CD4-positive, alpha-beta T cell treated with Interleukin-15 for 1 hour (primary cell): ENCODE data around the gene IHH.
A peak's percentile ranks its signal among the peaks of the same experiment; 100 is the strongest.

ENCODE experiments used
- DNase-seq: peaks from one replicate; pipeline ENCODE4 v3.0.0-alpha.2; 2020

Gene IHH

DNA sequence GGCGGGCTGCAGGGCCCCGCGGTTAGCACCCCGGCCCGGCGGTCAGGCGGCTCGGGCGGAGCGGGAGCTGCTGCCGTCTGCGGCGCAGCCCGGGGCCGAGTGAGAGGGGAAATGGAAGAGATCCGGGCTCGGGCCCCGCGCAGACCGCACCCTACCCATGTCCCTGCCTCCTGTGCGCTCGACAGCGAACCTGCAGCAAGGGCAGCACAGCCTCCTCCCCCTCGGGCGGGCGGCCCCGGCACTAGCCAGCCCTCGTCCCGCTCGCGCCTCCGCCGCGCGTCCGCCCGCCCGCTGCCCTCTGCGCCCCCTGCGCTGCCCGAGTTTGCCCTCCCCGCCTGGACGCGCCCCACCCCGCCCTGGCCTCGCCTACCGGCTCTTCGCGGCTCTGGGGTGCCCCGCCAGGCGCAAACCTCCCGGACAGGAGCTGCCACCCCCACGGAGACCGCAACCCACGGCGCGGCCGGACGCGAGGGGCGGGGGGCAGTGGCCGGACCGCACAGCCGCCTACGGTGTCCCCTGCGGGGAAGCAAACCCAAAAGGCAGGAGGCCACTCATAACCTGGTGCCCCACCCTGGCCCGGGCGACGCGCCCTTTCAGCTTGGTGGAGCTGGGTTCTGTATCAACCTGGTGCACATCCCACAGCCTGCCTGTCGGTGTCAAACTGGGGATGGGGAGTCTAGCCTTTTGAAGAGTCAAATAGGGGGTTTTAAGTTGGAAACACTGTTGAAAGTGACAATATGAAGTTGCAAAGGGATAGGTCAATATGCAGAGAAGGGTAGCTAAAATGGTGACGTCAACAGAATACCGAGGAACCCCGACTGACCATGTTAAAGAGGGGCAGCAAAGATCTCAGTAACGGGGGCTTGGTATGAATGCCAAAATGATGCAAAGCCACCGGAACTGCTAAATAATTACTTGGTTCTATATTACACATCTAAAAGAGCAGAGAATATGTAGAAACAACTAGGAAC lies at the start of gene IHH:
Gene IHH, minus strand, starts transcription at position 101 of the 971 bp plus-strand sequence. CDS start 454 bp downstream, outside the sequence.
- DNase-seq: no peak

DNA sequence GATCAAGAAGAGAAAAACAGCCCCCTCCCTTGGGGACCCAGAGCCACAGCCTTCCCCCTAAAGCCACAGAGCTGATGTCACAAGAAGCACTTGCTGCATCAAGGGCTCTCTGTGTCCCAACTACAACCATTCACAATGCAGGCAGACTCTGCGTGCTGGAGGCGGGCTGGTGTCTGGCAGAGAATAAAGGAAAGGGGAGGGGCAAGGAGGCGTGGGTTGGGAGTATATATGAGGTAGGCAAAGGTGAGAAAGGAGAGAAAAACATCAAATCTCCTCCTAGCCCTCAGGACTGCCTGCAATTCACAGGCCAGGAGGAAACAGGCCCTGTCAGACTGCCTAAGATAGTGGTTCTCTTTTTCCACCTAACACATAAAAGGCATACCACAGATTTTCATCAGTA lies 48.8 kb upstream of the IHH start:
- peak; percentile 49 for DNase-seq

DNA sequence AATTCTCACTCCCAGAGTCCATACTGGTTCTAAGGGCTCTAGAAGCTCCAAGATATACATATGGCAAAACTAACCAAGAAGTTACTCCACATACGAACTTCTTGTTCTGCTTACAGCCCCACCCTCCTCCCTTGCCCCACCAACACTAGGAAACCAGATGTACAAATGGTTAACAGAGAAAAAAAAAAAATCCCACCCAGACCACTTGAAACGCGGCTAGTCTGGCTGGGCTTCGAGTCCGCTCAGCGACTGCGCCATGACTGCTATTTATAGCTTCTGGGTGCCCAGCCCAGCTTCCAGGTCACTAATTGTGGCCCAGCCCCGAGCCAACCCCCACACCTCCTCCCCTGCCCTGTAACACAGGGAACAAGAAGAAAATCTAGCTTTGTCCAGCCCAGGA lies 47.0 kb upstream of the IHH start:
- DNase-seq: no peak

DNA sequence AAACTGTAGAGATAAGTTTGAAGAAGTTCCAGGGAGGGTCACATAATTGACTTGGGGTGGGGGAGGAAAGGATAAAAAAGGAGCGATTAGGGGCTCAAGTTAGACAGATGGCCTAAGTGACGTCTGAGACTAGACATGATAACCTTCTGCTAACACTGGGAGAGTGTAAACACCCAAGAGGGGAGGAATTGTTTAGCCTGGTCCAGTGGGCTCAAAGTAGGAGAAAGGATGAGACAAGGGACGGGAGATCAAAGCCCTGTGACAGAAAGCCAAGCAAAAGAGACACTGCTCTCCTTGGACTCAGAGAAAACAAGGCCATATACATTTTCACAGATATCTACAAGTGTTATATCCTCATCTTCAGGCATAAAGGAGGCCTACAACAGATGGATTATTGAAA lies 45.5 kb upstream of the IHH start:
- no peak for DNase-seq

DNA sequence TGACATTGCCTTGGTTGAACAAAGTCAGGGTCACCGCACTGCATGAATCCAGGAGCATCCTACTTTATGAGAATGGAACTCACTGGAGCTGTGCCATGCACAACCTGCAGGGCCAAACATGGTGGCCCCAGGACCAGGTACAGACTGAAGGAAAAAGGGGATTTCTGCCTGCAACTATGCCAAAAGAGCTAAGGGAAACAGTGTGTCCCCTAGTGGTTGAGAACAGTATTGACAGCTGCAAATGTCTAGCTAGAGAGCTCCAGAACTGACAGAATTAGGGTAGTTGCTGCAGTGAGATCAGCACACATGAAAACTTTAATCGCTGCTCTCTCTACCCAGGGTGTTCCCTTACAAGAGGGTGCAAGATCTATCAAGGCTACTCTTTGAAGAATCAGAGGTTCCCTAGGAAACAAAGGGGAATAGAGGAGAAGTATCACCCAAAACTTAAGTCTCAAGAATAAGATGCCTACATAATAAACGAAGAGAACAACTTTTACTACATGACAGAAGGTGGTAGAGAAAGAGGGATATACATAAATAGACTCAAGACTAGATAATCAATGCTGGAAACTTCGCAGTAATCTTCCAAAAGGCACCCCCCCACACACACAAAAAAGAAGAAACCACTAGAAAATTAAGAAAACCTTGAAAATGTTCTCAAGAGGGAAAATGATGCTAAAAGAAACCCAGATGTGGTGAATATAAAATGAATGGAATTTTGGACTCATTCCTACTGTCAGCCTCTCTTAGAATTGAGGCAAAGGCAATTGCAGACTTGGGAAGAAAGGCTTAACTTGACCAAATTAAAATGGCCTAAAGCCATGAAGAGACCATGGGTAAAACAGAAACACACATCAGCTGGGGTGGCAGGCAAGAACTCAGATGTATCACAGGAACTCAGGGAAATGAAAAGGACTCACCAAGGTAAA lies 43.6 kb upstream of the IHH start:
- no peak for DNase-seq

DNA sequence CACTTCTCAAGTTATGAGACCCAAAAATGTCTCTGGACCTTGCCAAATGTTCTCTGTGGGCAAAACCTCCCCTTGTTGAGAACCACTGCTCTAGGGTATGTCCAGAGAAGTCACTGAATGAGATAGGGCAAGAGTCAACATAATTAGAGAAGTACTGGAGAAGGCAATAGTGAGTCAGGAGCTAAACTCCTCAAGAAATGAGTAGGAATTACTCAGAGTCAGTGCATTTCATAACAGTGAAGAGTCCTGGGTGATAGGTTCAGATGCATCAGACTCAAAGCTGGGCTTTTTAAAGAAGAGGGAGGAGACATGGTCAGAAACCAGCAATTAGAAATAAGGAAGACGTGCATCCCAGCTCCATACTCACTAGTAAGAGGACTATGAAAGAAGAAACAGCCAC lies 38.6 kb upstream of the IHH start:
- no peak for DNase-seq

DNA sequence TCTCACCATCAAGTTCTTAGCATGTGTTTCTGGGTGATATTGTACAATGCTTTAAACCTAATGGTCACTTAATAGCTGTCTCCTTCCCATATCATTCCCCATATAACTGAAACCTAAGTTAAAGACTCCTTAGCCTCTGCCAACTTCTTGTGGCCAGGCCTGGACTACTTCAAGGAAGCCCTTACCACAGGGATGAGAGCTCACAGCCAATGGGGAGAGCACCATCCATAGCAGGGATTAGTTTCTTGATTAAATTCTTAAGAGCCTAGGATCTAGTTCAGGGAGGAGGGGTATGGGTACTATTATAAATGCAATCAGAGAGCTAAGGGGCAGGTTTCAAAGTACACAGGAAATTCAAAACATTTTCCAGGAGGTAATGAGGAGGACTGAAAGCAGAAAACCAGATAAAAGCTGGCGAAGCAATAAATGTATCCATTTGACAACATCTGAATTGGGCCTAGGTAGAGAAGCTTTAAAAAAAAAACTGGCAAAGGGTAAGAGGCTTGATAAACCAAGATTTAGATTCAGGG lies 34.8 kb upstream of the IHH start:
- DNase-seq: no peak

DNA sequence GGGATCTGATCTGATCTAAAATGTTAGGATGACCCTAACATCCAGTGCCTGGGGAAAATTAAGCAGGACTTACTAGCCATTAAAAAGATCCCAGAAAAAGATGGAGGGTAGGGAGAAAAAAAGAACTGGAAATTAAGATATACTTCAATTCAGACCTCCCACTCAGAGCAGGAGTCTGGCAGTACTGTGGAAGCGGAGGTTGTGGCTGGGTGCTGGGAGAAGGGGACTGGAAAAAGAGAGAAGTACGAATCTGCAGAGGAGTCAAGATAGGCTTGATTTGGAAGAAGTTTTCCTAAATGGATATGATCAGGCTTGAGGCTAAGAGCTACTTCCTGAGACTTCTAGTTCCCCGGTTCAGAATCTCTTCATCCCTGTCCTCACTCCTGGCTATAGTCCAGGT lies 33.5 kb upstream of the IHH start:
- no peak for DNase-seq

DNA sequence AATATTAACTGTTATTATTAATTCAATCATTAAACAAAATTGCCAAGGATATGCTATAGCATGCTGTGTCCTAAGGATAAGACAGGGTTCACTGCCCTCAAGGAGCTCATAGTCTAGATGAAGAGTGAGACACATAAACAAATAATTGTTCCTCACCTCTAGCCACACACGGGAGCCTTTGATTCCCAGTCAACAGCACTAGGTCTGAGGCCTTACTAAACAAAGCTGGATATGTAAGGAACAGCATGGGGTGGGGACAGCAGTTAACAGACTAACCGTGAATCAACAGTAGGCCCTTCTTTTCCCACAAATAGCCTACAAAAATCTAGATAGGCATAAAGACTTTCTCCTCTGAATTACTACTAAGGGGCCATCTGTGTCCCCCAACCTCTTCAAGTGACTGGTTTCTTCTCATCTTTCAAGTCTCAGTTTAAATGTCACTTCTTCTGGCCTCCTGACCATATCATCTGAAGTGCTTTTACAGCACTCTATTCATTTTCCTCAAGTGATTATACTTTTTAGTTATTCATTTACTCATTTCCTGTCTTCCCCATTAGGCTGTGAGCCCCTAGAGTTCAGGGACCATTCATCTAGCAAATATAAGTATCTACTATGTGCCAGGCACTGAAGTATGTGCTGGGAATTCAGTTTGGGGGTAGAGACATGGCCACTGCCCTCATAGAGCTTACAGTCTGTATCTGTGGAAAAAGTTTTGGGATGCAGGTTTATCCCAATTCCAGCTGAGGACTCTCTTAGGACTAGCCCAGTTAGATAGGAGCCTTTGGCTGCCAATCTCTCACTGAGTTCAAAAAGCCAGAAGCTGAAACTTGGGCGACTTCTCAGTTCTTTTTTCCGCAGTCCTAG lies 29.9 kb upstream of the IHH start:
- no peak for DNase-seq

DNA sequence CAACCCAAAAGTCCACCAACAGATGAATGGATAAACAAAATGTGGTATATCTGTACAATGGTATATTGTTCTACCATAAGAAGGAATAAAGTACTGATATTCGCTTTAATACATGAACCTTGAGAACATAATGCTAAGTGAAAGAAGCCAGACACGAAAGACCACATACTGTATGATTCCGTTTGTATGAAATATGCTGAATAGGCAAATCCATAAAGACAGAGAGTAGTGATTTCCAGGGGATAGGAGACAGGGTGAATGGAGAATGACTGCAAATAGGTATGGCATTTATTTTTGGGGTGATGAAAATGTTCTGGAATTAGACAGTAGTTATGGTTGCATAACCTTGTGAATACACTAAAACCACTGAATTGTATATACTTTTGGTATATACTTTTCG lies 28.6 kb upstream of the IHH start:
- no peak for DNase-seq

DNA sequence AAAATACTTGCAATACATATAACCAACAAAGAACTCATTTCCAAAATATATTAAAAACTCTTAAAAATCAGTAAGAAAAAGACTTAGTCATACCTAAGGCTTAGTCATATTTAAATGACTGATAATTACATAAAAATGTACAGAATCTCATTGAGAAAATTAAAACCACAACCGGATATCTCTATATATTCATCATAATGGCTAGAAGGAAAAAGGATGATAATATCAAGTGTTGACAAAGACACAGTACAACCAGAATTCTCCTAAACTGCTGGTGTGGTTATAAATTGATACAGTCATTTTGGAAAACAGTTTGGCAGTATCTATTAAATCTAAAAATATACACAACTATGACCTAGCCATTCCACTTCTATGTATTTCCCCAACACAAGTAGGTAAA lies 27.1 kb upstream of the IHH start:
- no peak for DNase-seq

DNA sequence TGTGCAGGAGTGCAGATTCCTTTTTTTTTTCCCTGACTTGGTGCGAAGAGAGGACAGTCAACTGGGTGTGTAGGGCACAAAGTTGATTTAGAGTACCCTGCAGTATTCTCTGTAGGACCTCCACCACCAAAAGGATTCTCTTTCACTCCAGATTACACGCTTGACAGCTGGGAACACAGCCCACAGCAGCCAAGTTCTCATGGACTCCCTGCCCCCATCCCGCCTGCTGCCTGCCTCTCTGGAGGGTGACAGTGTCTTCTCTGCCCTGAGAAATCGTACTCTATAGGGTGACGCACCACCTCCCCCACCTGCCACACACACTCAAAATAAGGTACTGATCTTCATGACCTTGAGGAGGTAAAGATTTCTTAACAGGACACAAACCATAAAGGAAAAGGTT lies 26.6 kb upstream of the IHH start:
- no peak for DNase-seq

DNA sequence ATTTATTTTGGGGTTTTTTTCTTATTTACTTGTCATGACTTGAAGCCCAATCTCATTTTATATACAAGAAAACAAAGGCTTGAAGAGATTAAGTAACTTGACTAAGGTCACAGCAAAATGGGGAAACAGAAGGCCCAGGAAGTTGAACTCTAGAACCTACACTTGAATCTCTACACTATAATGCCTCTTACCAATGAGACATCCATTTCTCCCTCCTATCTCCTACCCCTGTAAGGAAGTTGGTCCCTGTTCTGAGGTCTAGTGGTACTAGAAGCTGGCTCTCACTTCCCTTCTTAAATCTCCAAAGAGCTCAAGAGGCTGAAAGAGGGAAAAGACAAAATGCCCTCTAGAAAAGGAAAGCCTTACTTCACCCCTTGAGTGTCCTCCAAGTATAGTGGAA lies 25.5 kb upstream of the IHH start:
- no peak for DNase-seq

DNA sequence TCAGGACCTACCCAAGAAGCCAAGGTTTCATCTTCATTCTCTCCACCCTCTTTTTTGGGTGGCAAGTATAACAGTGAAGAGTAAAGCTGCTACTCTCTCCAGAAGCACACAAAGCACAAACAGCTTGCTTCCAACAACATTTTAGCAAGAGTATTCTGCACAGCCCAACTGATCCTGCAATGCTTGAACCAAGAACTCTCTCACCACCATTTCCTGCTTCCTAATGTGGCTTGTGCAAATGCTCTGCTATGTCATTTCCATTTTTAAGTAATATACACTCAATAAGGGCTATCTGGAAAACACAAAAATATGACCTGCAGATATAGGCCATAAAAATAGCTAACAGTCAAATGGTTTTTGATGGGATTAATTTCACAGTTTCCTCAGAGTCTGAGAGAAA lies 24.1 kb upstream of the IHH start:
- no peak for DNase-seq

DNA sequence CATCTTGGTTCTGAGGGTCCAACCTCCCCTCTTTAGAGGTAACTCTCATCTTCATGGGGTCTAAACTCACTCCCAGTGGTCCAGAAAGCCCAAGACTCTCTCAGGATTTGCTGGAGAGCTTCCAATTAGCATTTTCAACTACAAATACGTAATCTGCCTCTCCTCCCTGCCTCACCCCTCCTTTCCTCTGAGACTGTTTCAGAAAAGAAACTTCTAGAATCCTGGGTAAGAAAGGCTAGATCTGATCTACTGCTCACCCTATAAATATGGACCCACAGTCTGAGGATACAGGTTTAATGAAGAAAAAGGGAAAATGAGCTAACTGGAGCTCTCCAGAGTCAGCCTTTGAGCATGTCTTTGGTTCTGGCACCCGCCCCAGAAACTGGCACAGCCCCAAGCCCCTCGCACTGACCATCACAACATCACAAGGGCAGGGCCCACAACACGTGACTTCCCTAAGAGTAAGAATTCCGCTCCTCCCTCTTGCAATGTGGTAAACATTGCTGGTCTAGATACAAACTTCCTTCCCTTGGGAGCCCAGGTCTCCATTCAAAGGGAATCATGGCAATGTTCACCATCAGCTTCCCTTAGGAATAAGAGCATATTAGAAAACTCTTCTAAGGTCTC lies 21.7 kb upstream of the IHH start:
- DNase-seq: no peak

DNA sequence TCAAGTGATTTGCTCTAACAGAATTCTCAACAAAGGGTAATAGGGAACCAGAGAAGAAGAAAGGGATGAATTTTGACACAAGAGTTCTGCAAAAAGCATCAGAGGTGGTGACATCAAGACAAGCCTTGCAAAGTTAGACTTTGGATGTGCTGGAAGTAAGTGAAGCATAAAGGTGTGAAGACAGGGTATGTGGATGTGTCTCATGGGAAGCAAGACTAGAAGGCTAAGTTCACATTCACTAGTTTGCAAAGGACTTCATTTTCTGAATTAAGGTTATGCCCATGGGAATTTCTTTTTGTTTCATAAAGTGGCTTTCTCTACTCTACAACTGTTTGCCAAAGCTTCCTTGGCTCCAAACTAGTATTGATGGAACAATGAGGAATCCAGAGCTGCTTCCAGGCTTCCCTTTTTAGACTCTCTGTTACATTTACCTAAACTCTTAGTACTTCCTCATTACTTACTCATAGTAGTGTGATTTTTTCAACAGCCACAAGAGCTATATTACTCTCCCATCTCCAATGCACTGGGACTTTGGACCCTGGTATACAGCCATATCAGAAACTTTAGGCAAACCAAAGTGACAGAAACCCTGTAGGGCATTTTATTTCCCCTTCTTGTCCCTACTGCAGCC lies 21.1 kb upstream of the IHH start:
- DNase-seq: no peak

DNA sequence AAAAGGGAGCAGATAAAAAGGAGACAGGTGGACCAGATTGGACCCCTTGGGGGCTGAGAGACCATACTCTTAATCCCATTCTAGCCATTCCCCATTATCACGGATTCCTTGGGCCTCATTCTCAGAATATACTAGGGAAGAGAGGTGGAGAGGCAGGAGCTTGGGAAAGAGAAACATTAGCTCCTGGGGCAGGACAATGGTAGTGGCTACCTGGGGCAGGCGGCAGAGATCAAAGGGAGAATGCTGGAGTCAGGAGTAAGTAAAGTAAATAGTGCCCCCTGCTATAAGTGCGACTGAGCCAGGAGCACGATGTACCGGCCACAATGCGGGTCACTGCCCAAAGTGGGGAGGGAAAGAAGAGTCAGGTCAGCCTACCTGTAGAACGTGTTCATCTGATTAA lies 20.4 kb upstream of the IHH start:
- DNase-seq: no peak

DNA sequence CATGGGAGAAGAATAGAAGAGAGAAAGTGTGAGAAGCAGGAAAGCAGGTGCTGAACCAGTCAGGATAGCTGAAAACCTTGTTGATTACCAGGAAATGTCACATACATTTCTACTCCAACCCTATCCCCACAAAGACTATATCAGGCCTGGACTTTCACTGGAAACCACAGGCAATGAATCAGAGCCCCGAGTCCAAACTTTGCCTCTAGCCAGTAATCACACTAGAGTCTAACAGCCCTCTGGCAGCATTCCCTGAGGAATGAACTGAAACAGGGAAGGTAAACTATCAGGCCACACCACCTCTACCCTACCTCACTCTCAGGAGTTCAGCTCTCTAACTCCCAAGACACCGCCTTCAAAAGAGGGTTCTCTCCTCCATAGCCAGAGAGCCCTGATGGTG lies 18.7 kb upstream of the IHH start:
- no peak for DNase-seq

DNA sequence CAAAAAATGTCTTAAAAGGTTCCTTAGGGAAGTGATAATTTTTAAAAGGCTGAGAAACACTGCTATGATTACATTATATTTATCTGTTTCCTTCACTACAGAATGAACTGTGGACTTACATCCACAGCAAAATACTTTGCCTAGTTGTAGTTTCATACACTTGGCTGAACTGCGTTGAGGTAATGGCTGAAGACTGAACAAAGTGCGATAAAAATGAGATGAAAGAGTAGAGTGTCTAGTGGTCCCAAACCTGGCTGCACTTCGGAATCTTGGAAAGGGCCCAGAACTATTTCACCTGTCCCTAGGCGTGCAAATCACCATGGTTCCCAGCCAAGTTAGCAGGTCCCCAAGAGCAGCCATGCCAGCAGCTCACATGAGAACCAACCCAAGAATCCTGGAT lies 18.2 kb upstream of the IHH start:
- no peak for DNase-seq

DNA sequence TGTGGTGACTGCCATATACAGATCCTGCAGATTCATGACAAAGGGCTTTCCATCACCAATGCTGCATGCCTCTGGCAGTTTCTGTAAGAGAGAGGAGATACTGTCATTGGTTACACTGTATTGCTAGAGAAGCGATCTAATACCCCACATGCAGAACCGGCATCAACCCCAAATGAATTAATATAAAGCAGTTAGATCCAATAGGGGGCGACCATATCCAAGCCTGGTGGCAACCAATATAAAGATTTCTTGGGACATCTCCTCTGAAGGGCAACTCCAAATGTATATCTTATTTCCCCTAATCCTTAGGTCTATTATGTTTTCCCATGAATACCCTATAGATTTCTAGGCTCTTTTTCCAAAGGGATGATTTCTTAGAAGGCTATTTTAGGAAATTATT lies 17.4 kb upstream of the IHH start:
- DNase-seq: no peak

DNA sequence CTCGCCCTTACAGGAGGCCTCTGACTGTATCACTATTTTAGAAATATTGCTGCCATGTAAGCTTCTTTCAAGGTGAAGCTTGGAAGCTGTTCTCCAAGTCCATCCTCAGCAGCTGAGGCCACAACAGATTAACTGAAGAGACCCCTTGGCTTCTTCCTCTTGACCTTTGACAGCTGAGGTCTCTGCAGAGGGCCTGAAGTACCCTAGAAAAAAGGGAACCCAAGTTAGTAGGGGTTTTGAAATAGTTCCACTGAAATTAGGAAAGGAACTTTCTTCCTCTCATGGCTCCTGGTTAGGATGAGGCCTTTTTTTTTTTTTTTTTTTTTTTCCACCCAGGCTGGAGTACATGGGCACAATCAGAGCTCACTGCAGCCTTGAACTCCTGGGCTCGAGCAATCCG lies 15.5 kb upstream of the IHH start:
- no peak for DNase-seq
